HEK293T (cell line): ENCODE results near the gene FADS3.

Source experiments
- FOXA1 ChIP-seq: fragments of 450-650 bp; IDR thresholded peaks from 2 replicates; pipeline ENCODE4 v1.6.1; 2016; ENCODE audit warnings: mild to moderate bottlenecking
- FOXK2 ChIP-seq: fragments of 450-650 bp; IDR thresholded peaks from 2 replicates; pipeline ENCODE4 v1.6.1; 2016; ENCODE audit warnings: mild to moderate bottlenecking
- SP1 ChIP-seq: fragments of 450-650 bp; IDR thresholded peaks from 2 replicates; pipeline ENCODE4 v1.6.1; 2017
- SUZ12 ChIP-seq: fragments of 450-650 bp; IDR thresholded peaks from 2 replicates; pipeline ENCODE4 v1.6.1; 2016; ENCODE audit warnings: mild to moderate bottlenecking
- TARDBP ChIP-seq: fragments of 450-650 bp; IDR thresholded peaks from 2 replicates; pipeline ENCODE4 v1.6.1; 2016
- TF ChIP-seq, protein P1 (sequence below): fragments of 450-650 bp; IDR thresholded peaks from 2 replicates; pipeline ENCODE4 v1.6.1; 2016

GRCh38 chr11:61869429-61869707 lies 22.0 kb downstream of the FADS3 start:
- TF ChIP-seq SP1 (no peak), FOXA1 (no peak), SUZ12 (no peak), TARDBP (no peak), FOXK2 (no peak)
- TF ChIP-seq, protein P1, sequence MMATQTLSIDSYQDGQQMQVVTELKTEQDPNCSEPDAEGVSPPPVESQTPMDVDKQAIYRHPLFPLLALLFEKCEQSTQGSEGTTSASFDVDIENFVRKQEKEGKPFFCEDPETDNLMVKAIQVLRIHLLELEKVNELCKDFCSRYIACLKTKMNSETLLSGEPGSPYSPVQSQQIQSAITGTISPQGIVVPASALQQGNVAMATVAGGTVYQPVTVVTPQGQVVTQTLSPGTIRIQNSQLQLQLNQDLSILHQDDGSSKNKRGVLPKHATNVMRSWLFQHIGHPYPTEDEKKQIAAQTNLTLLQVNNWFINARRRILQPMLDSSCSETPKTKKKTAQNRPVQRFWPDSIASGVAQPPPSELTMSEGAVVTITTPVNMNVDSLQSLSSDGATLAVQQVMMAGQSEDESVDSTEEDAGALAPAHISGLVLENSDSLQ: no peak
